Lower leg skin (tissue), 3 donors: ENCODE results near the gene LAP3.

ENCODE experiments used
- POLR2A ChIP-seq, 2 donors: fragments of 450-650 bp; IDR thresholded peaks; one replicate each; pipeline ENCODE4 v1.6.1; 2016 to 2017; ENCODE audit warnings: antibody characterized with exemption in 2 of 2, mild to moderate bottlenecking in 1 of 2, moderate library complexity in 1 of 2
- TF ChIP-seq, protein P1 (sequence below), 3 donors: fragments of 450-650 bp; IDR thresholded peaks; one replicate each; pipeline ENCODE4 v1.5.1; 2016; ENCODE audit warnings: antibody characterized with exemption in 3 of 3, mild to moderate bottlenecking in 3 of 3, moderate library complexity in 2 of 3

- TF ChIP-seq, protein P1, sequence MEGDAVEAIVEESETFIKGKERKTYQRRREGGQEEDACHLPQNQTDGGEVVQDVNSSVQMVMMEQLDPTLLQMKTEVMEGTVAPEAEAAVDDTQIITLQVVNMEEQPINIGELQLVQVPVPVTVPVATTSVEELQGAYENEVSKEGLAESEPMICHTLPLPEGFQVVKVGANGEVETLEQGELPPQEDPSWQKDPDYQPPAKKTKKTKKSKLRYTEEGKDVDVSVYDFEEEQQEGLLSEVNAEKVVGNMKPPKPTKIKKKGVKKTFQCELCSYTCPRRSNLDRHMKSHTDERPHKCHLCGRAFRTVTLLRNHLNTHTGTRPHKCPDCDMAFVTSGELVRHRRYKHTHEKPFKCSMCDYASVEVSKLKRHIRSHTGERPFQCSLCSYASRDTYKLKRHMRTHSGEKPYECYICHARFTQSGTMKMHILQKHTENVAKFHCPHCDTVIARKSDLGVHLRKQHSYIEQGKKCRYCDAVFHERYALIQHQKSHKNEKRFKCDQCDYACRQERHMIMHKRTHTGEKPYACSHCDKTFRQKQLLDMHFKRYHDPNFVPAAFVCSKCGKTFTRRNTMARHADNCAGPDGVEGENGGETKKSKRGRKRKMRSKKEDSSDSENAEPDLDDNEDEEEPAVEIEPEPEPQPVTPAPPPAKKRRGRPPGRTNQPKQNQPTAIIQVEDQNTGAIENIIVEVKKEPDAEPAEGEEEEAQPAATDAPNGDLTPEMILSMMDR (IDR thresholded peaks at IDR 0.05), result no peak
- no peak for TF ChIP-seq POLR2A (IDR thresholded peaks at IDR 0.05)
Observed at GRCh38 chr4:17597517-17597916, 20.5 kb downstream of the LAP3 start.
